SIG-M5 treated with dmso at 0.1 percent for 504 hours (cell line): ENCODE results near the gene NREP.

Experiments used
- DNase-seq: peaks from one replicate; lab custom pipeline; 2025; ENCODE audit not compliant: unreplicated experiment; lab: John Stamatoyannopoulos, UW

NREP gene

DNA sequence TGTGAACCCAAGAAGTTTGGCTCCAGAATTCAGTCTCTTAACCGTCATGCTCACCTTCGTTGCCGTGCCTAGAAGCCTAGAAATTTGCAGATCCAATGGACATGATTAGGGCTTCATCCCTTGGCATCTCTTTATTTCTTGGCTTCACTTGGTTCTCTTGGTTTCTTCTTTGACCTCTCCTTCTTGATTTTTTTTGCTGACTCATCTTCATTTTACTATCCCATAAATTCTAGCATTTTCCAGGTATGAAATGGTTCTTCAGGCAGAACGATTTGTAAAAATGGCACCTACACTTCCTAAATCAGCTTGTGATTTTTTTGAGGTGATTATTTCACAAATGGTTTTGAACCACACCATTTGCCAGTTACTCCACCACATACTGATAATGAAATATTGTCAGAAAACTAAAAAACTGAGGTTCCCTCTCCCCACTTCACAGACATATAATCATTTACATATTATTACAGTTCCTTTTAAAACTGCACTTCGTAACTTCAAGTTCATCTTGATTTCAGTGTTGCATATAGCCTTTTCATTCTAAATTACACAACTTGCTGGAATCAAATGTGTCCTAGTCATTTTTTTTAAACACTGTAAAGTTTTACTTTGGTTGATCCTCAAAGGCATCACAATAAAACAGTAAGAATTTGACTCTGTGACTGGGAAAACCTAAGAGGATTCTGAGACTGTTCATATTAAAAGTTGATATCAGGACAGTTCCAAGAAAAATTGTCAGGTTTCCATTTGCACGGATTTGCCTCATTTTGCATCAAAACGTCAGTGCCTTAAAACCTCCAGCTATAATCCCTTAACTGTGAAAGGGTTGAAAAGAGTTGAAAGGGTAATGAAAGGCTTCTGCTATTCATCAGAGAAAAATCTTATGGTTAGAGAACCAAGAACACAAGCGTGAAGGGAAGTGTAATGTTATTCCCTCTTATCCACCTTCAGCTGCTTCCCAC, 8.9 kb upstream of the NREP start:
- DNase-seq = no peak

DNA sequence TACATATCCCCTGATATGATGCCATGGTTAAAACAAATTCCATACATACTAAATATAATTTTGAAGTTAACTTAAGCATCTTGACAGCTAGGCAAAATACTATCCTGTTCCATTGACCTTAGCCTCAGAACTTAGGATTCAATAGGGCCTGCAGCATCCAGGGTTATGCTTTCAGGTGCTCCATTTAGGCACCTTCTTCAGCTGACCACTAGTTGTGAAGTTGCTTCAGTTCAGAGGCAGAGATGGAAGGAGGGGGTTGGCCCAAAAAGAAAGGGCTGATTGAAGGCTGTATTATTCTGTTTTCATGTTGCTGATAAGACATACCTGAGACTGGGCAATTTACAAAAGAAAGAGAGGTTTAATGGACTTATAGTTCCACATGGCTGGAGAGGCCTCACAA, 7.0 kb upstream of the NREP start:
- no peak for DNase-seq

DNA sequence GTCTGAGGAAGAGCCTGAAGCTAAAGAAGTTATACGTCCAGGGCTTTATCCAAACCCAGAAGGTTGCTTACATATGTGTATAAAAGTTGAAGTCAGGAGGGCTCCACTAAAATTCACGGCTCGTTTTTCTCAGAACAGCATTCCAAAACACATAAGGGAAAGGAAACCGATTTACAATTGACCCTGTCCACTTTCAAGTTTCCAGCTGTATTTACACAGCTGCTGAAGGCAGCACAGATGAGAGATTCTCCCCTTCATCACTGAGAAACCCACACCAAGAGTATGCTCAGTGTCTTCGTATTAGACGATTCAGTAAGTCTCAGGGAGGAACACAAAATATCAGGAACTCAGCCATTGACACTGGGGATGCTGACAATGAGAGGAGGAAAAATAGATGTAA, 5.9 kb upstream of the NREP start:
- no peak for DNase-seq

DNA sequence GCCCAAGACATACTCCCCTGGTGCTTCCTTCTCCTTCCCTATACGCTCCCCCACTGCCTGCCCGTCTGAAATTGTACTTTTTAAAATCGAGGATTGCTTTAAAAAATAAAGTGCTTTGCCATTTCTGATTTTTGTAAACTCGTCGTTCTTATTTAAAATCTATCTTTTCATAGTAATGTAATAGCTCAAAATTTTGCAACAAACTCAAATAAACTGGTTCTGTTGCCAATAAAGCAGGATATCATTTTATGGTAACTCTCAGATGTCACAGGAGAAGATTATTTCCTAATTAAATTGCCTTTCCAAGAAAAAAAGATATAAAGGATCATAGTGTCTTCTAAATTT, 1.3 kb upstream of the NREP start:
- no peak for DNase-seq

DNA sequence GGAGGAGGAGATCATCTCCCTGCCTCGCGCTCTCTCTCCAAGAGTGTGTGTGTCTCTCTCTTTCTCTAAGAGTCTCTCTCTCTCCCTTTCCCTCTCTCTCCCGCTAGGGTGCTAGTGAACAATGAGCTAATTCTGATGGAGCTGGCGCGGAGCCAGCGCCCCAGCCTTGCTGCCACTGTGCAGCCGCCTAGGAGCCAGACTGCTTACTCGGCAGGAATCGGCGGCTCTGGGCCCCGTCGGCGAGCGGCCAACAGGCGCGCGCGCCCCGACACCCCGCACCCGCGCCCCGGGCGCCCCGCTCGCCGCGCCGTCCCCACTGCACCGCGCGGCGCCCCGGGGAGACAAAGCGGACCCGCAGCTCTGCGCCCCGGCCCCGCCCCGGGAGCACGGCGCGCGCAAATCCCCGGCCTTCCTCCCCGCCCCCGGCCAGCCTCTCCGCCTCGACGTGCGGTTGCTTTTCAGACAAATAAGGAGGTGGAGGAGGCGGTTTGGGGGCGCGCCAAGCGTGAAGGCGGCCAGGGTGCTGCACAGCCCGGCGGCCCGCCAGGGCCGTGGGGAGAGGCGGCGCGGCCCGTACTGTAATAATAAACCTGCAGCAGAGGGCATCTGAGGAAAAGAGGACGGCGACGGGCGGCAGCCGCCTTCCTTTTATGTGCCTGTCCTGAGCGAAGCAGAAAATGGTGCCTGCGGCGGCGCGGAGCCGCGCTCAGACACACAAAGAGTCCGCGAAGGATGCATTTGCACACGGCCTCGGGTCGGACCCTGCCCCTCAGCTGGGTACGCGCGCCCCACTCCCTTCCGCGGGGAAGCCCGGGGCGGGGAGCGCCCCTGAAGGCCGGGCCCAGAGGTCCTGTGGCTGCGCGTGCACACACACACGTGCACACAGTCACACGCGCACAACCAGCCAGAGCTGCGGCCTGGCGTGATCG, 625 bp upstream of the NREP start:
- DNase-seq = peak; percentile 91

DNA sequence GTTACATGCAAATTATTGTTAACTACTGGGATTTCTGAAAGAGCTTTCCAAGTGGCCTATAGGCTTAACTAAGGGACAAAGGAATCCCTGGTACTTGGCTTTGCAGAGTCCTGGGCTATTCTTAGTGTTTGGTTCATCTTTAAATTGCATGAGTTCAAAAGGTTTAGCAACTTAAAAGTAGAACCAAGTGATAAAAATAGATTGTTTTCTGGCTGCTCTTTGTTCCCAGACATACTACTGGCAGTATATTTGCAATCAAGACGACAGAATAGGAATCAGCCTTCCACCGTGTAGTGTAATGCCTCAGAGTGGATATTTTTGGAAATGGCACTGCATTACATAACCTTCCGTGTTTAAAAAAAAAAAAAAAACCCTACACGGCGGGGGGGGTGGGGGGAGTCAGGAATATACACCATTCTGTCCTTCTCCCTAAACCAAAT, 1.0 kb downstream of the NREP start:
- DNase-seq = peak; percentile 90

DNA sequence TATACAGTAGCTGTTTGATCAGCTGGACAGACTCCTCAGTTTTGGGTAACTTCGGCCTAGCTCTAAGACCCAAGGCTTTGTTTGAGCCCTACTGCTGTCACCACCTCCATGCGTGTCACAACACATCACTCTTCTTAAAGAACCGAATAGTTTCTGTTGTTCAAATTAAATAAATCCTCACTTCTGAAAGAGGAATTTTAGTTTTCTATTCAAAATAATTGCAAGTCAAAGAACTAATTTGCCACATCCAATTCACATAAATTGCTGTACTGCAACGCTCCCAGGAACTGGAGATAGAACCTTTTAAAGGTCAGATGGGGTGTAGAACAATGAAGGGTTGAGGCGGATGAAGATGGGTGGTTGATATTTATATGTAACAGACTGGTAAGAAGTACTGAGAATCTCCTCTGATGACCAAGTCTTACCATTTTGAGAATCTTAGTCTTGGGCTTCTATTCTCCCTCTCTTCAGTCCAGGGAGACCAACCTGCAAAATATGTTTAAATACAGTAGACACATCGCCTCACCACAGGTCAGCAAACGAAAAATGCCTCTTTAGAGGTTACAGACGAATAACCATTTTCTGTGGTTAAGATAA, 1.6 kb downstream of the NREP start:
- no peak for DNase-seq

DNA sequence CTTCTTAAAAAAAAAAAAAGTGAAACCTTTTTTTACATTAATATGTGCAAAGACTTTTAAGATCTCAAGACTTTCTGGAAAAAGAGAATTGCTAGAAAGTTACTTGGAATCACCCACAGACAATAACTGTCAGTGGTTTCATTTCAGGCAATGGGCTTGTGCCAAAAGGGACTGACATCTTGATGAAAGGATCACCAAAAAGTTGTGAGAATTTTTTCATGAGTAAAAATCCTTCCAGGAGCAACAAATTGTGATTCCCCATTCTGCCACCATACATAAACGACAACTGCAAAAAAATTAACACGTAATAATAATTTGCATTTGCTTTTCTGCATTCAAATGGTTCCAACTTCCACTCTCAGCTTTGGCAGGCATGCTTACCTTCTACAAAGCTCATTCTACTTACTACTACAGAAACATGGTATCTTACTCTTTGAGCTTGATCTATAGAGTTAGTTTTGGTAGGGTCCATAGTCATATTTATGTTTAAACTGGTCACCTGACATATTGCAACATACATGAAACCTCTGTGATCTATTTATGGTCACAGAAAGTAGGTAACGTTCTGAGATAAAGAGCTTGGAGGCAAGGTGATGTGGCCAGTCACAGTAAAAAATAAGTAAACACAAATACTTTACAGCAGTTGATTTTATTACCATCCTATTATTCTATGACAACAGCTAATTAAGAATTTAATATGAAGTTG, 3.0 kb downstream of the NREP start:
- DNase-seq = no peak

DNA sequence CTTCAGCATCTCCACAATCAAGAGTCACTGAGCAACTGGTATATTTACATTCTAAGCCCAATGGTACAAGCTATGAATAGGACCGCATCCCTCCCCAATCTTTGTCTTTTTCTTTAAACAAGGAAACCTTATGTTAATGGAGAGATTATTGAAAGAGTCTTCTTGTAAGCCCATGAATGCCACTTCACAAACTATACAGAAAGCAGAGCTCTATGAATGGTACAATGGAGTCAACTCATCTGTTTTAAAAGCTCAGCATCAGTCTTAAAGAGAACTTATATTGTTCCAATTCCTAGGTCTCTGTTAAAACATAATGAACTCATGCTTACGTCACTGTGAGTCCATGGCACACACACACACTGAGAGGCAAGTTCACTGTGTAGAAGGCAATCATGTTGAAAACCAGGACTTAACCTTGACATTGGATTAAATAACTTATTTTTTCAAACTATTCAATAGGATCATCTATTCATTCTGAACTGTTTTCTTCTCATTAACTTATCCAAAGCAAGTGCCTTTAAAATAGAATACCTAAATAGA, 4.5 kb downstream of the NREP start:
- no peak for DNase-seq

DNA sequence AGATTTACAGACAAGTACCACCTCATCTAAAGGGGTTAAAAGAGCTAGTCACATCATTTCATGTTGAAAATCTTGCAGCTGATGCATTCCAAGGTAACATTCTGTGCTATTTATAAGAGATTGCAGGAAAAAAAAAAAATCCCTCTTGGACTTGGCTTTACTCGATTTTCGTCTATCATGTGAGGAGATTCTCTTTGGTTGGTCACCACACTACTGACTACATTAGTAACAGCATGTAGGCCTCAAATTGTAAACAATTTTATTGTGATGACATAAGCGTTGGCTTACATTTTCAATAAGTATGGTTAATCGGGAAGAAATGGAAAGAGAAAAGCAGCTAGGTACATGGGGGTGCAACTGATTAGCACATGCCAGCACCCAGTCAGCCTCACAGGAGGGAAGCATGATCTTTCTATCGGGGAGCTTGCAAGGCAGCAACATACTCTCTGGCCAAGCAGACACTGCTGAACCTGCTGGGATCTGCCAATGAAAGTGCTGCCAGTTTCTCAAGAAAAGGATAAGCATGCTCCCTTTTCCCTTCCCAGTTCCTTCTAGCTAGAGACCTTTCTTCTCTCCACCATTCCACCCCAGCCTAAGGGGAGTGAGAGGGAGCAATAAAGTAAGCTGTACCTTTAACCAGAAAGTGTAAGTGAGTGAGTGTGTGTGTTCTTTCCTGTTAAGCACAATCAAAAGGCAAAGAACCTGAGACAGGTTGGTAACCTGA, 7.5 kb downstream of the NREP start:
- DNase-seq = no peak

DNA sequence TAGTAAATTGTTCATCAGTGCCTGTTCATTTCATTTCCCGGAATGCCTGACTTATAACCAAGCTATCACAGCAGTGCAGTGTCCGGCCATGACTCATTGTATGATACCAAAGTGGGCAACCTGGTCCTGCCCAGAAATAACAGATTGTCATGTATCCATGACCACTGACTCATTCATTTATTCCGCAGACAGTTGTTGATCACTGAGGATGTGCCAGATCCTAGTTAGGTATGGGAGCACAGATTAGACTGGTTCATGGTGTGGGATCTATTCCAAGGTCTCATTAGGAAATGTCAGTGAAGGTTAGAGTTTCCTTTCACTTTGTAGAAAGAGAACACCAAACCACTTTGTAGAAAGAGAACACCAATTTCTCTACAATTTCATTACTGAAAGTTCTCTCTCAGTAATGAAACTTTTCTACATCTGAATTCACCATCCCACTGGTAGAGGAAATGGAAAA, 8.7 kb downstream of the NREP start:
- no peak for DNase-seq

DNA sequence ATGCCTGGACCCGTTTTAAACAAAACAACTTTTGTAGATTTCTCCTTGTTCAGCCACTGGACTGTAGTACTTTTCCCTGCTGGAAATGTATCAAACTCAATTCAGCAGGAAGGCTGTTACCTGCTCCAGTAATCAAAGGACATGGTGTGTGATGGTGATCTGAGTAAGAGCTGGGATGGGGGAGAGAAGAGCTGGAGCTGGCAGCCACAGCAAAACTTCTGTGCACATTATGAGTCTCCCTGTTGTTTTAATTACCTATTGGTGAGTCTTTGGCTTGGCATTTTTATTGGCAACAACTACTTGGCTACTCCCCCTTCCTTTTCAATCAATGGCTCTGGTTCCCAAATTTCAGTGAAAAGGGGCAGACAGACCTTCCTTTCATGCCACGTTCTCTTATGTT, 9.7 kb downstream of the NREP start:
- no peak for DNase-seq

DNA sequence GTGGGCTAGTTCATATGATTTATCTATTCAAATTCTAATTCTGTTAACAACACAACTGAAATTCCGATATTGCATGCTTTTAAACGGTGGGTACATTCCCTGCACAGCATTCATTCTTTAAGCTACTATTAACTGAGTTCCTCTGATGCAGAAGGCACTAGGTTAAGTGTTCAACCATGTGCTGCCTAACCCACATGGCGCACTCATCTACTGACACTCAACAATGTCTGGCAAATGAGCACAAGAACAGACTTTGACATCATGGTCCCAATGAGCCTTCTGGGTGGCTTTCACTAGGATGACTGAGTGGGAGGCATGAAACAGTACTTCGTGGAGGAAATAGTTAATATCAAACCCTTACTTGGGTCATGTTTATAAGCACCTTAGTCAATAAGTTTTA, 10.2 kb downstream of the NREP start:
- no peak for DNase-seq

DNA sequence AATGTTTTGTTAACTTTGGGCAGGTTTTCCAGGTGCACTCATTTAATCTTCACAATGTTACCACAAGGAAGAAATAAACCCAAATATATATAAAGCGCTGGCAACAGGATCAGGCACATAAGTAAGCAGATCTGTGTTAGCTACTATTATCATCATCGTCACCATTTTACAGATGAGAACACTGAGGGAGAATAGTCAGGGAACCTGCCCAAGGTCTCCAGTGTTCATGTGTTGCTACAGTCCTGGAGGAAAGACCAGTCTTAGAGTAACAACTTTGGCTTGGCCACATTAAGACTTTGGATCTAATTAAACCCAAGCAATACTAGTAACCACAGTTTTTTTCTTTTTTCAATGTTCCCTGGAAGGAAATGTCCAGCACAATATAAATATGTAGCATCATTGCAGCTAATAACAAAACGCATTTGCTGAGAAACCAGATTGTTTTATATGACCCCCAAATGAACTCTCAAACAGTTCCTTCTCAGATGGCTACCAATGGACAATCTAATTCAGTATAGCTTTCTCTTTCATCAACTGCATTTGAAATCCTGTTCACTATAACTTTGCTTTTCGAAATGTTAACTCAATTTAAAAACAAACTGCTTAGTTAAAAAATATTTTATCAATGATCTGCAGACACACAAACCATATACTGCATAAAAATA, 11.8 kb downstream of the NREP start:
- no peak for DNase-seq

DNA sequence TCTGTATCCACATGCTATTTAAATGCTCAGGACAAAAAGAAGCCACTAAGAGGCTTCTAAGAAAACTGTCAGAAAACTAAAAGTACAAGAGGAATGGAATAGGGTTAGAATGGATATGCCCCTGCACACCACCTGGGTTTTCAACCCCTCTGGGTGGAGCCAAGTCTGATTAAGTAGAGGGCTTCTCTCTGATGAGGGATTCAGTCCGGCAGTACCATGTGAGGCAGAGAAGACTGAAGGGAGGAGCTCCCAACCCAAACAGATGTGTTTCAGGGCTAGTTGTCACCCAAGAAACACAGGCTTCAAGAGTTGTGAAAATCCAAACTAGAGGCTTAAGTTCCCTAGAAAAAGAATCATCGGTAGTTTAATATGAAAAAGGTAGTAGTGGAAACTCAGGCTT, 12.5 kb downstream of the NREP start:
- DNase-seq = no peak

DNA sequence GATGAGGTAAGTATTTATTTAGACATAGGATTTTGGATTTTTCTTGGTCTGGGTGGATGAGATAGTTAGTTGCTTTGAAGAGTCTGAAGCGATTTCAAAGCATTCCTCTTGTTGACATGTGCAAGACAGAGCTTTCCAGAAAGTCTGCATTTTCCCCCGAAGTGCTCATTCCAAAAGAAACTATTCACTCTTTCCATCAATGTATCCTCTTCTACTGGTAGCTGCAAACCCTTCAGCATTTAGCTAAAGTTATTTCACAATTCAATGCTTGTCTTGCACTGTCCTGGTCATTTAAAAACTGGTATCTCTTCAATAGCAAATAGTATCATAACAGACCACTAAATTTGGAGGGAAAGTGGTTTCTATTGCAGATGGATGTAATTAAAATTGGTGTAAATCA, 13.0 kb downstream of the NREP start:
- no peak for DNase-seq

DNA sequence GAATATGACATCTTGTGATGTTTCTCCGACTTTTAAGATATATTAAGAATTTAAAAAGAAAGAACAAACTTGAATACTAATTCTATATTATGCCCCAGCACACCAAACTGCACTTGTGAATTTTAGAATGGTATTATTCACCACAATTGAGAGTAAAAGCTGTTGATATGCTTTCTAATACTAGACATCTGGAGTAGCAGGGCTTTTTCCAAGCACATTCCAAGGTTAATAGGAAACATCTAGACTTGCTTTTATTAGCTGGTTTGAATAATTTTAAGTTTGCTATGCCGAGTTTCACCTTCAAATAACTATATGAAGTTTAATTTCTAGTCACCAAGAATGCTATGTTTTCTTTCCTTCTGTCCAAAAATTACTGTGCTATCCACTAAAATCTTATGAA, 13.5 kb downstream of the NREP start:
- DNase-seq = no peak

DNA sequence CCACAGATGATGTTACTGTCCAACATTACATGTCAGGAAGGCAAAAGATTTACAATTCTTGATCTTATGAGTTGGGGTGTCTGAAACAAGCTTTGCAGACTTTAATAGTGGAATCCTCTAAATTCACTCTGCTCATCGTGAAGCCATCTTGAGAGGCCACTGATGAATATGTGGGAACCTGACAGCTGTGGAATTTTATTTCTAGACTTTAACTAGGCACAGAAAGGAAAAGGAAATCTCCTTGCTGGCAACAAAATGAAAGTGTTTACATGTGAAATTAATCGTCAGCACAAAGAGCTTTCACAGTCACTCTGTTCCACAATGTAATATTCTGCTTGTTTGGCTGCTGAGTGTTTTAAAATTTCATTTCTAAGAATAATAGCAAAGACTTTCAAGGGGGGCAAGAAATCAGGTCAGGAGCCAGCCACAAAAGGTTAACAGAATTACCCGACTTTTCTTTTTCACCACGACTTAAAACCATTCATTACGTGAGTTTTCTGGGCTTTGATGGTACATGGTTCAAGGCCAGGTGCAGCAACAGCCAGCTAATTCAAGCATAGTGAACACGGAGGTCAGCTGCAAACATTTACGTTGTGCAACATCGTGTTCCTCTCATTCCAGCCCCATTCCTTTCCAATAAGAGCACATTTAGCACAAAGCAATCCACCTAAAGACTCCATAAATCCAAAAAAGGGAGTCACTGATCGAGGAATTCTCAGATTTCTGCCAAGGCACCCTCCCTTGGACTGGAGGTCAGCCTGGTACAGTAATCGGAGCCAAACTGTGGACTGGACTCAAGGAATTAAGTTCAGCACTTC, 14.6 kb downstream of the NREP start:
- no peak for DNase-seq

DNA sequence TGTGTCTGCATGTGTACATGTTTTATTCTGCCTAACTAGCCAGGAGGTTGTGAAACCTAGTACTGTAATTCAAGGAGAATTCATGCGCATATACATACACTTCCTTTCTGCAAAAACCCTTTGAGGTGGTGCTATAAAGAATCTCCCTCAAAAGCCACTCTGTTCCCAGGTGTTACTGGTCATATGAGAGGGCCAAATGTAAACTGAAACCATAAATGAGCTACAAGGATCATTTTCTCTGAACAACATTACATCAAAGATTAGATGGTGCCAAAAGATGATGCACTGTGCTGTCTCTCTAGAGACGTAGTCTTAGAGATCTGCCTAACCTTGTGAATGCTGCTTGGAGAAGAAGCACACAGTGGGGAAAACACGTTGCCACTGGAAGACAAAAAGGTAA, 15.7 kb downstream of the NREP start:
- no peak for DNase-seq
